ENCODE data around the gene ID3.
A peak's percentile ranks its signal among the peaks of the same experiment; 100 is the strongest.

The ID3 gene

GRCh38 chr1:23525558-23526250 is 33.6 kb downstream of the ID3 start:
- DNase-seq = no peak

DNA sequence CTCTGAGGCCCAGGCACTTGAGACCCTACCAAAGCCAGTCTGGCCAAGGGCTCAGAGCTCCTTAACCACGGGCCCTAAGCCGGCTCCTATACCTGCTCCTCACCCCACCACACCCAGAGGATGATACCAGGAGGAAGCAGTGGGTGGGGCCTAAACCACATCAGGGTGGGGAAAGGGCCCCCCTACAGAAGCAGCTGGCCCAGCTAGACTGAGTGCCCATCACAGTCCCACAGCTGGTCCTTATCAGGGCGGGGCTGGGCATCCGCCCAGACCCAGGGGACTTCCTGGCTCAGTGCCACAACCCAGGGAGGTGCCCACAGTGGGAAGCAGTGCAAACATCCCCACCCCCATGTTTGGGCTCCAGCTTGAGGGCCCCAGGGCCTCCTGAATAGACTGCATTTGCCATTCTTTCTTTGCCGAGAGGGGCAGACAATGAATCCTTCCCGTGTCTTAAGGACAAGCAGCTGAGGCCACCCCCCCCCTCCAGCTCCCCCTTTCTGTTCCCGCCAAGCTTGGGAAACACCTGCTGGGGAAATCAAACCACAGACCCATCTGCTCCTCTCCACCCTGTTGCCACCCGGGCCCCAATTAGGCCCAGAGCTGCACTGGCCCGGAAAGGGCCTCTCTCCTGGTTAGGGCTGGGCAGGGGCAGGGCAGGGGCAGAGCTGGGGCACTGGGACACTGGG is 34.4 kb downstream of the ID3 start:
- DNase-seq = peak in 1 of 2 experiments; percentile 23

GRCh38 chr1:23524163-23524562 is 35.1 kb downstream of the ID3 start:
- no peak for DNase-seq

DNA sequence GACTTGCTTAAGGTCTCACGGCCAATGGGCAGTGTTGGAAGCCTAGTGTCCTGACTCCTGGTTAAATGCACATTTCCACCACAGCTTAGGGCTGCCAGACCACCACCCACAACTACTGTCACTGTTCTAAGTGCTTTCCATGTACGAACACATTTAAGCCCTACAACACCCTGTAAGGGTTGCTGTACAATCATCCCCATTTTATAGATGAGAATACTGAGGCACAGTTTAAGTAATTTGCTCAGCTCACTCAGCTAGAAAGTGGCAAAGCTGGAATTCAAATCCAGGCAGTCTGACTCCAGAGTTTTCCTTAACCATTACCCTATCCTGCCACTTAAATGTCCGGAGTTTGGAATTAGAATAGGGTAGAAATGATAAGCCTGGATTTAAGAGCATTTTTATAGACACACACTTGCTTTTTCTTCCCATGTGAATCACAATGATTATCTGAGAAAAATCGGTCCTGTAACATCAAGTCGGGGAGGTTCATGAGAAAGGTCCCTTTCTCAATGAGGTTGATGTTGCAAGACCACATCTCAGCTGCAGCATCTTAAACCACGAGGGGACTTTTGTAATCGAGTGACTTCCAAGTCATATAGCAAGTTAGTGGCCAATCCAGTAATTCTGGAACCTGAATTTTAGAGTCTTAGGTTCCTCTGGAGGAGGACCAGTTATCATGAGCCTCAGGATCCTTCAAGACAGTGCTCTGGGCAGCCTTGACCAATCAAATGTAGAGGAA is 36.9 kb downstream of the ID3 start:
- no peak for DNase-seq

DNA sequence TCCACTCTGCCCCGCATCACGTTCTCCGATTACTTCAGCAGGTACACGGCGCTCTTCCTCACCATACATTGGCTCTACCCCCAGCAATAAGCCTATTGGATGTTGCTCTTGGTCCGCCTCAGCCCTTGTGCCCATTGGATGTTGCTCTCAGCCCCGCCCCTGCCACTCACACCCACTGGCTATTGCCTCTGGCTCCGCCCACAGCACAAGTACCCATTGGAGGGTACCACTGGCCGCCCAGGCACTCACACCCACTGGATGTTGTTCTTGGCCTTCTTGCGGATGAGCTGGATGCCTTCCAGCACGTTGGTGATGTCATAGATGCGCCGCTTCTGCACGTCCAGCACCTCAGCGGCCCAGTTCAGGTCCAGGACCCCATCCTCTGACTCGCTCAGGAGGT is 37.7 kb downstream of the ID3 start:
- DNase-seq = no peak

DNA sequence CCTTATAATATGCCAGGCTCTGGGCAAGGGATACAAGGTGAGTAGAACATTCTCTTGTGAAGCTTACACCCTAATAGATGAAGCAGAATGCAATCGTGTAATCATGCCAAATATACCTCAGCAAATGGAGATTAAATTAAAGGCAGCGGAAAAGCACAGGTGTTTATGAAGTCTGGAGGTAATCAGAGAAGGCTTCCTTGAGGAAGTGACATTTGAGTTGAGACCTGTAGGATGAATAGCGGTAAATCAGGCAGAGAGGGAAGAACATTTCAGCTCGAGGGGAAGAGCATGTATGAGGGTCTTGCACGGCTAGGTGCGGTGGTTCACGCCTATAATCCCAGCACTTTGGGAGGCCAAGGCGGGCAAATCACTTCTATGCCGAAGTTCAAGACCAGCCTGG is 41.7 kb downstream of the ID3 start:
- no peak for DNase-seq

DNA sequence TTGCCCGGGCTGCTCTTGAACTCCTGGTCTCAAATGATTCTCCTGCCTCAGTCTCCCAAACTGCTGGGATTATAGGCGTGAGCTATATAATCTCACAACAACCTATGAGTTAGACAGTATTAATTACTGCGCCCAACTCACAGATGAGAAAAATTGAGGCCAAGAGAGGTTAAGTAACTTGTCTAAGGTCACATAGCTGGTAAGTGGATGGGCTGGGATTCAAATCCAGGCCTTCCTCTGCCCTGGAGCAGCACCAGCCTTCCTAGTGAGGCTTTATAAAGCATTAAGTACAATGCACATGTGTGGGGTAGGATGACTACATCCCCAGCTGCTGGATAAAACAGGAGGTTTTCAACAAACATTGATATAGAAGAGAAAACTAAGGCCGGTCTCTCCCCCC is 43.4 kb downstream of the ID3 start:
- no peak for DNase-seq

DNA sequence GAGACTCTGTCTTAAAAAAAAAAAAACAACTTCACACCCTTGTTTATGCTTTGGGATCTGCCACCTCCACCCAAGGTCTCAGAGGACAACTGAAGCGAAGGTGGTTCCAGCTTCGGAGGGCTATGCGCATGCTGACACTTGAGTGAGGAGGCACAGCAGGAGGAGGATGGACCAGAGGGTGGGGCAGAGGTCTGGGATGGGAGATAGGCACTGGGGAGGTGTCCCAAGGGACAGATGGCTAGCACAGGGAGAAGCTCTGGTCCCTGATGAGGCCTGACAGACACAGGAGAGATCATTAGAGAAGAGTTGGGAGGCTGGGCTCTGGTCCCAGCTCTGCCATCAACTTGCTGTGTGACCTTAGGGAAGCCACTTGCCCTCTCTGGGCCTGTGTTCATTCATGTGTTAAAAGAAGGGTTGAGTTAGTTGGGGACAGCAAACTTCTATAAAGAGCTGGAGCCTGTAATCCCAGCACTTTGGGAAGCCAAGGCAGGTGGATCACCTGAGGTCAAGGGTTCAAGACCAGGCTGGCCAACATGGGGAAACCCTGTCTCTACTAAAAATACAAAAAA is 45.1 kb downstream of the ID3 start:
- no peak for DNase-seq

DNA sequence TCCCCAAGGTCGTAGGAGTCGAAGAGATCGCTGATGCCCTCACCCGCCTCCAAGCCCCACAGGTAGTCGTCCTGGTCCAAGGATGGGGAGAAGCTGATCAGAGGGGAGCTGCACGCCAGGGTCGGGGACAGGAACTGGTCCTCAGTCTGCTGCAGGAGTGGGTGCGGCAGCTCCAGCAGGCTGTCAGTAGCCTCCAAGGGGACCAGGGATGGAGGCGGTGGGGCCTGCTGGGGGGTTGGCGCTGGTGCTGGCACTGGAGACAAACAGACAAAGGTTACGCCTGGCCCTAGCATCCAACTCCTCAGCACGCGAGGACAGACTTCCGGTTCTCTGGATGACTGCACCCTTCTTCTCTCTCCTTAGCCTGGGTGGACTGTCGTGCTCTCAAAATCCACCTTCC is 49.4 kb downstream of the ID3 start:
- DNase-seq = no peak
